ENCODE data around the gene CHDH.

CHDH gene

DNA sequence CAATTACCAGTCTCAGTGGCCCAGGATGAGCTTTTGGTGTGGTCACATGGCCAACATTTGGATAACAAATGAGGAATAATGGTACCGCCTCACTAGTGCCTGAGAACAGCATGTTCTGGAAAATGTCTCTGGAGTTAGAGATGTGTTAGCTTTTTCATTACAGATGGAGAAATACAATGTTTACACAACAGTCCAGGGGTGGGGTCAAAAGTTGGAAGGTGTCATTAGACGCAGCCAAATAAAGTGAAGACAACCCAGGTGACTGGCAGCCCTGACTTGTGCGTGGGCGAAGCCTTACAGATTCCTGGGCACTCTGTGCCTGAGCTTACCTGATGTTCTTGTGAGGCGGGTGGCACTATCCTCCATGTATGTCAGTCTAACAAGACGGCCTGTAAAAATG is 13.0 kb upstream of the CHDH start:
- no peak overlapping the region for H3K27ac ChIP-seq
- DNase-seq: no peak
- H3K36me3 ChIP-seq (replicated peaks): peaks cover 2% of the 10 kb centered on the region
- H3K27me3 ChIP-seq (replicated peaks): no peaks in the 10 kb centered on the region
- TF ChIP-seq, protein P1, sequence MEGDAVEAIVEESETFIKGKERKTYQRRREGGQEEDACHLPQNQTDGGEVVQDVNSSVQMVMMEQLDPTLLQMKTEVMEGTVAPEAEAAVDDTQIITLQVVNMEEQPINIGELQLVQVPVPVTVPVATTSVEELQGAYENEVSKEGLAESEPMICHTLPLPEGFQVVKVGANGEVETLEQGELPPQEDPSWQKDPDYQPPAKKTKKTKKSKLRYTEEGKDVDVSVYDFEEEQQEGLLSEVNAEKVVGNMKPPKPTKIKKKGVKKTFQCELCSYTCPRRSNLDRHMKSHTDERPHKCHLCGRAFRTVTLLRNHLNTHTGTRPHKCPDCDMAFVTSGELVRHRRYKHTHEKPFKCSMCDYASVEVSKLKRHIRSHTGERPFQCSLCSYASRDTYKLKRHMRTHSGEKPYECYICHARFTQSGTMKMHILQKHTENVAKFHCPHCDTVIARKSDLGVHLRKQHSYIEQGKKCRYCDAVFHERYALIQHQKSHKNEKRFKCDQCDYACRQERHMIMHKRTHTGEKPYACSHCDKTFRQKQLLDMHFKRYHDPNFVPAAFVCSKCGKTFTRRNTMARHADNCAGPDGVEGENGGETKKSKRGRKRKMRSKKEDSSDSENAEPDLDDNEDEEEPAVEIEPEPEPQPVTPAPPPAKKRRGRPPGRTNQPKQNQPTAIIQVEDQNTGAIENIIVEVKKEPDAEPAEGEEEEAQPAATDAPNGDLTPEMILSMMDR (IDR thresholded peaks at IDR 0.05; ENCODE audit: low read depth, low read length, missing control alignments): no peak
- H3K4me3 ChIP-seq (ENCODE audit: low read depth, low read length): no peak overlapping the region
- in situ Hi-C loops (cut with HindIII; ENCODE audit: low pct_ligation_motif_present, low sequenced_read_pairs): no loop called here

DNA sequence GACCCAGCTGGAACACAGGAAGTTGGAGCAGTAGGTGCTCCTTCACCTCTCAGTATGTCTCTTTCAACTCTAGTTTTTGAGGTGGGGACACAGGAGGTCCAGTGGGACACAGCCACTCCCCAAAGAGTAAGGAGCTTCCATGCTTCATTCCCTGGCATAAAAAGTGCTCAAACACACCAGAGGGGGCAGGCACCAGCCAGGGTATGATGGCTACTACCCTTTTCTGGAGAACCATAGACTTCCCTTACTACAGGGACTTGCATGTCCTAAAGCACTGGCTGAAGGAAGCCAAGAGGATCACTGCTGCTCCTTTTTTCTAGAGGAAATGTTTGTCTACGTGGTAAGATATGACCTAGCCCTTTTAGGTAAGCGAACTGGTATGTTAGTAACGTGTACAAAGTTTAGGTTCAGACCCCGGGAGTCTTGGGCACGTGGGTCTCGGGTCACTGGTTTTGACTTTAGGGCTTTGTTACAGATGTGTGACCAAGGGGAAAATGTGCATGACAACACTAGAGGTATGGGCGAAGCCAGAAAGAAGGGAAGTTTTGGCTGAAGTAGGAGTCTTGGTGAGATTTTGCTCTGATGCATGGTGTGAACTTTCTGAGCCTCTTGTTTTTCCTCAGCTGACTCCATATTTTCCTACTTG is 12.0 kb upstream of the CHDH start:
- H3K36me3 ChIP-seq (replicated peaks): no peaks in the 10 kb centered on the region
- no peak overlapping the region for H3K27ac ChIP-seq
- H3K4me3 ChIP-seq (ENCODE audit: low read depth, low read length): no peak overlapping the region
- no peak for DNase-seq
- in situ Hi-C loops (cut with HindIII; ENCODE audit: low pct_ligation_motif_present, low sequenced_read_pairs): no loop called here
- no peaks in the 10 kb centered on the region for H3K27me3 ChIP-seq (replicated peaks)
- TF ChIP-seq, protein P1 (IDR thresholded peaks at IDR 0.05; ENCODE audit: low read depth, low read length, missing control alignments): peak; percentile 16

DNA sequence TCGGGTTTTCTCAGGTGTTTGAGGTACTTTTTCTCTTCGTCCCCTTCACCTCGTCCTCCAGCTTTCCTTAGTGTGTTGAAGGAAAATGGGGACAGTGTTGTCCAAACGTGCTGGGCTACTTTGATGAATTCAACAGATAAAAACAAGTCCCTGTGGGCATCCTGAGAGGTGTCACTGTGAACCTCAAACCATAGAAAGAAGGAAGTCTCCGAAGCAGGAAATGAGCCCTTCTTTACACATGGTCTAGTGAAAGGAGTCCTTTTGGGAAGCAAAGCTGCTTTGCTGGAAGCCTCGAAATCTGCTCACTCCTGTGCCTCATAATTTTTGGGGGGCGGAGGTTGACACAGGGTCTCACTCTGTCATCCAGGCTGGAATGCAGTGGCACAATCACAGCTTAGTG is 10.7 kb upstream of the CHDH start:
- H3K27me3 ChIP-seq (replicated peaks): no peaks in the 10 kb centered on the region
- in situ Hi-C loops (cut with HindIII; ENCODE audit: low pct_ligation_motif_present, low sequenced_read_pairs): no loop called here
- DNase-seq: no peak
- no peak overlapping the region for H3K4me3 ChIP-seq (ENCODE audit: low read depth, low read length)
- no peaks in the 10 kb centered on the region for H3K36me3 ChIP-seq (replicated peaks)
- TF ChIP-seq, protein P1 (IDR thresholded peaks at IDR 0.05; ENCODE audit: low read depth, low read length, missing control alignments): no peak
- no peak overlapping the region for H3K27ac ChIP-seq

DNA sequence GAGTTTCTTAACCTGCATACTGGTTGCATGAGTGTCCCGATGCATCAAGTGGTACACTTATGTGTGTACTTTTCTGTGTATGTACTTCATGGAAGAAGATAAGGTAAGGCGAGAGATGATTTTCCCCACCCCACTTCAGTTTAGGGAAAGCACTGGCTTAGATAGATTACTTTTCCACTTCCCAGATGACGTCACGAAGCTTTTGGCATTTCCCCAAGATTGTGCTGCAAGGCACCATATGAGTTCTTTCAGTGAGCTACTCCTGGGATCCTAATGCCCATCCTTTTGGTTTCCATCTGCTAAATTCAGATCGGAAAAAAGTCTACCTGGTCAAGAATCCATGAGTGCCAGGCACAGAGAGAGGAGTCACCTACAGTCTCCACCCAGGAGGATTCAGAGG is 4.7 kb upstream of the CHDH start:
- no peaks in the 10 kb centered on the region for H3K36me3 ChIP-seq (replicated peaks)
- peaks cover 17% of the 10 kb centered on the region for H3K27me3 ChIP-seq (replicated peaks)
- H3K27ac ChIP-seq: no peak overlapping the region
- in situ Hi-C loops (cut with HindIII; ENCODE audit: low pct_ligation_motif_present, low sequenced_read_pairs): no loop called here
- TF ChIP-seq, protein P1 (IDR thresholded peaks at IDR 0.05; ENCODE audit: low read depth, low read length, missing control alignments): no peak
- peak; percentile 6 for DNase-seq
- H3K4me3 ChIP-seq (ENCODE audit: low read depth, low read length): no peak overlapping the region

DNA sequence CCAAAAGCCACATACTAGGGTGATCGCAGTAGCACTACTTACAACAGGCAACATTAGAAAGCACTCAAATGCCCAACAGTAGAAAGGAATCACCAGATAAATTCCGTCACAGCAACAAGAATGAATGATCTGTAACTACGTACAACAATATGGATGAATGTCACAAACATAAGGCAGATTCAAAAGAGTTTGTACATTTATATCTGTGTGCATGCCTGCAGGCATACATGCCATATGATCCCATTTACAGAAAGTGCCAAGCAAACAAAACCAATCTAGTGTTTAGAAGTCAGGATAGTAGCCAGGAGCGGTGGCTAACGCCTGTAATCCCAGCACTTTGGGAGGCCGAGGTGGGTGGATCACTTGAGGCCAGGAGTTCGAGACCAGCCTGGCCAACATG is 3.7 kb upstream of the CHDH start:
- Histone ChIP-seq H3K27ac (no peak overlapping the region), H3K27me3 (replicated peaks) (peaks cover 20% of the 10 kb centered on the region), H3K4me3 (ENCODE audit: low read depth, low read length) (no peak overlapping the region), H3K36me3 (replicated peaks) (no peaks in the 10 kb centered on the region)
- TF ChIP-seq, protein P1 (IDR thresholded peaks at IDR 0.05; ENCODE audit: low read depth, low read length, missing control alignments): no peak
- no peak for DNase-seq
- in situ Hi-C loops (cut with HindIII; ENCODE audit: low pct_ligation_motif_present, low sequenced_read_pairs): no loop called here

DNA sequence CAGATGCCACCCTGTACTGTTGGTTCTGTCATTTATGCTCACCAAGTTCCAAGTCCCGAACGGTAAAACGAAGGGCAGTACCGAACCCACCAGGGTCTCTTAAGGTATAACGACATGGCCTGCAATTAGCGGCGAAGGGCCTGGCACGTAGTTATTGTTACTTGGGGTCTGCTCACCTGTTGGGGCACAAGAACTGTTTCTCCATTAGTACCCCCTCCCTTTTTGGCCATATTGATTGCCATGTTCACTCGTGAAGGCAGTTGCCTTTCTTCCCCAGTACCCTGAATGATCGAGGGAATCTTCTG is 584 bp upstream of the CHDH start:
- H3K36me3 ChIP-seq (replicated peaks): no peaks in the 10 kb centered on the region
- DNase-seq: no peak
- in situ Hi-C loops (cut with HindIII; ENCODE audit: low pct_ligation_motif_present, low sequenced_read_pairs): no loop called here
- no peak overlapping the region for H3K4me3 ChIP-seq (ENCODE audit: low read depth, low read length)
- no peak overlapping the region for H3K27ac ChIP-seq
- TF ChIP-seq, protein P1 (IDR thresholded peaks at IDR 0.05; ENCODE audit: low read depth, low read length, missing control alignments): no peak
- peaks cover 20% of the 10 kb centered on the region for H3K27me3 ChIP-seq (replicated peaks)

Data from brain microvascular endothelial cell (primary cell).